Caco-2 (cell line): ENCODE data around the gene TUBAL3. TPM values are rescaled to one million over a fixed set of nuclear protein-coding genes. Genes with fewer than 3 reads are reported as not detected.

Experiments used
- Bru-seq: library from RNA; stranded (reverse); fragments of 400-500 nt; gene quantifications from one replicate; lab custom pipeline; 2021; lab: Mats Ljungman, UMichigan
- BruChase-seq, 2 experiments: library from RNA; stranded (reverse); fragments of 400-500 nt; gene quantifications; one replicate each; lab custom pipeline; 2021; lab: Mats Ljungman, UMichigan
- BruUV-seq: library from RNA; stranded (reverse); fragments of 400-500 nt; replicated peaks from 2 replicates; lab custom pipeline; 2021; lab: Mats Ljungman, UMichigan
- CTCF ChIA-PET: fragments of 300-600 bp; sonication (Branson Sonifier 250); formaldehyde crosslinking; loops from one replicate; lab custom pipeline; 2022; ENCODE audit warnings: antibody characterized with exemption; lab: Charles Lee
- POLR2A ChIA-PET: fragments of 300-600 bp; sonication (Branson Sonifier 250); formaldehyde crosslinking; loops from one replicate; lab custom pipeline; 2022; ENCODE audit warnings: antibody characterized with exemption; lab: Charles Lee
- DNase-seq, 2 experiments: peaks; one replicate each; pipeline versions ENCODE4 v3.0.0 to v3.0.0-alpha.2; 2020 to 2022
- H3K27me3 ChIP-seq: replicated peaks from 2 replicates; pipeline ENCODE4 v1.6.0; 2011; ENCODE audit warnings: low read length; ENCODE audit not compliant: control insufficient read depth, insufficient read depth
- H3K36me3 ChIP-seq: 2 replicates; pipeline ENCODE4 v1.5.1; 2011; ENCODE audit warnings: low read length; ENCODE audit not compliant: control insufficient read depth, insufficient read depth
- H3K4me1 ChIP-seq: fragments of 250-450 bp; sonication (Bioruptor Pico); 2 replicates; pipeline ENCODE4 v1.5.1; 2020; ENCODE audit warnings: mild to moderate bottlenecking
- H3K4me3 ChIP-seq: 2 replicates; pipeline ENCODE4 v1.5.1; 2011; ENCODE audit warnings: low read depth, mild to moderate bottlenecking, control low read depth, low read length
- H3K9me3 ChIP-seq: fragments of 250-450 bp; sonication (Bioruptor Pico); 2 replicates; pipeline ENCODE4 v1.5.1; 2020; ENCODE audit warnings: mild to moderate bottlenecking, moderate library complexity
- H3K27ac Mint-ChIP-seq: one replicate; pipeline ENCODE4 v1.8.0; 2022; ENCODE audit warnings: mixed read lengths; ENCODE audit not compliant: unreplicated experiment
- H3K27me3 Mint-ChIP-seq: one replicate; pipeline ENCODE4 v1.8.0; 2022; ENCODE audit warnings: mixed read lengths; ENCODE audit not compliant: insufficient read depth, unreplicated experiment
- H3K36me3 Mint-ChIP-seq: one replicate; pipeline ENCODE4 v1.8.0; 2022; ENCODE audit warnings: mild to moderate bottlenecking, mixed read lengths; ENCODE audit not compliant: insufficient read depth, unreplicated experiment
- H3K4me1 Mint-ChIP-seq: one replicate; pipeline ENCODE4 v1.8.0; 2022; ENCODE audit warnings: low read depth, mixed read lengths; ENCODE audit not compliant: unreplicated experiment
- H3K4me3 Mint-ChIP-seq: one replicate; pipeline ENCODE4 v1.8.0; 2022; ENCODE audit warnings: mild to moderate bottlenecking, moderate library complexity, mixed read lengths; ENCODE audit not compliant: unreplicated experiment
- H3K9me3 Mint-ChIP-seq: one replicate; pipeline ENCODE4 v1.8.0; 2022; ENCODE audit warnings: mixed read lengths; ENCODE audit not compliant: unreplicated experiment
- intact Hi-C: fragments of 100-400 bp; cut with micrococcal nuclease; formaldehyde crosslinking; loops from one replicate; pipeline ENCODE4 v1.10.0; 2022; ENCODE audit not compliant: unreplicated experiment
- long read RNA-seq: library from polyadenylated mRNA; stranded (forward); transcript quantifications from one replicate; pipeline ENCODE4 v2.0.0, GENCODE V29; 2022
- total RNA-seq: library from RNA; stranded (reverse); gene quantifications from 2 replicates; pipeline ENCODE4 v1.2.3, GENCODE V29; 2022
- TF ChIP-seq, protein P1 (sequence below), 2 experiments: fragments of 200-600 bp in 1 of 2; IDR thresholded peaks; 1 replicate in 1 of 2; 2 replicates in 1 of 2; pipeline versions ENCODE4 v1.5.1 to v1.8.0; 2011 to 2022; ENCODE audit warnings: antibody characterized with exemption in 1 of 2, control low read depth in 1 of 2, inconsistent platforms in 1 of 2, low read depth in 1 of 2, low read length in 1 of 2, mild to moderate bottlenecking in 1 of 2, moderate library complexity in 1 of 2; ENCODE audit not compliant: insufficient read depth in 1 of 2, severe bottlenecking in 1 of 2, unreplicated experiment in 1 of 2

TUBAL3 gene
- total RNA-seq = 0.39 TPM in 1 of 2 replicates, not detected in the other
- percentile 25 among the genes with signal in this experiment for Bru-seq, nascent RNA
- BruChase-seq, experiment 1, labeled RNA remaining after a 2-hour chase = percentile 20 among the genes with signal in this experiment
- percentile 18 among the genes with signal in this experiment for BruChase-seq, experiment 2, labeled RNA remaining after a 6-hour chase
- long read RNA-seq, partial matches to known transcripts = 7 of 17 reads
- long read RNA-seq, other reads (novel, unspliced or antisense) = 10 of 17 reads

DNA sequence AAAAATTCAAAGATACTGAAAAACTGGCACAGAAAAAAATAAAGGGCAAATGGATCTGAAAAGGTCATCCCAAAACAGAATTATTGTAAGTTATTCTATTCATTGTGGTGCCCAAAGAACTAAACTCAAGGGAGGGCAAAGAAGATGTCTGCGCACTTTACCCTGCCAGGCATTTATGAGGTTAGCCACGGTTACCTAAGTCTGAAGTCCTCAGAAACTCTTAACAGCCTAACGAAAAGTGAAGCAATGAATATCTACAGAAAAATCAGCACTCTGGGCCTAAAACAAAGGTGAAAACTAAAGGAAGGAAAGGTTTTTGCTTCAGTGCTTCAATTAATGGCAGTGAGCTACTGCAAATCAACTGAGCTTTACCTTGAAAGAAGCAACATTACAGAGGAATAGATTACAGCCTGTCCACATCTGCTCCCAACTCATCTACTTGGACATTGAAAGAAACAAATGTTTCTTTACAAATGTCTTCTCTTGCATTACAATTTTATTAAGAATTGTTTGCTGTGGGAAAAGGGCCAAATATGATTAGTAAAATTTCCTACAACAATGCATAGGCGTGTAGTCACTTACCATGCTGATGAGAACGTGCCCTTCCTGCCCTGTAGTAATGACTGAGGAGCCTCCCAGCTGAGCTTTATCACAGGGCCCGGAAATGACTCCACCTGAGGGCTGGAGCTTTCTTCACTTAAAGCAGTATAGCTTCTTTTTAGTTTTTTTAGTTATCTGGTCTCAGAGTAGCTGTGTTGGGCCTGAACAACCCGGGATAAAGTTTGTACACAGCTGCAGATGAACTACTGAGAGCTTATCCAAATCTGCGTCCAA, at the start of gene TUBAL3:
Gene TUBAL3, minus strand, starts transcription at position 621 of the 834 bp plus-strand sequence. Its CDS starts 36 bp downstream, at position 585.
- Histone ChIP-seq H3K27me3 (no peaks in the 10 kb centered on the region), H3K4me1 (0 out of 2 replicates have a peak, but pooled peaks cover 4% of the 10 kb centered on the region), H3K36me3 (no peaks in the 10 kb centered on the region), H3K9me3 (peaks cover 19% of the 10 kb centered on the region), H3K4me3 (no peak within 1 kb of the TSS)
- POLR2A ChIA-PET = no interaction called here
- H3K4me3 Mint-ChIP-seq = no peak within 1 kb of the TSS
- BruUV-seq = no TSS peak
- TF ChIP-seq, protein P1, sequence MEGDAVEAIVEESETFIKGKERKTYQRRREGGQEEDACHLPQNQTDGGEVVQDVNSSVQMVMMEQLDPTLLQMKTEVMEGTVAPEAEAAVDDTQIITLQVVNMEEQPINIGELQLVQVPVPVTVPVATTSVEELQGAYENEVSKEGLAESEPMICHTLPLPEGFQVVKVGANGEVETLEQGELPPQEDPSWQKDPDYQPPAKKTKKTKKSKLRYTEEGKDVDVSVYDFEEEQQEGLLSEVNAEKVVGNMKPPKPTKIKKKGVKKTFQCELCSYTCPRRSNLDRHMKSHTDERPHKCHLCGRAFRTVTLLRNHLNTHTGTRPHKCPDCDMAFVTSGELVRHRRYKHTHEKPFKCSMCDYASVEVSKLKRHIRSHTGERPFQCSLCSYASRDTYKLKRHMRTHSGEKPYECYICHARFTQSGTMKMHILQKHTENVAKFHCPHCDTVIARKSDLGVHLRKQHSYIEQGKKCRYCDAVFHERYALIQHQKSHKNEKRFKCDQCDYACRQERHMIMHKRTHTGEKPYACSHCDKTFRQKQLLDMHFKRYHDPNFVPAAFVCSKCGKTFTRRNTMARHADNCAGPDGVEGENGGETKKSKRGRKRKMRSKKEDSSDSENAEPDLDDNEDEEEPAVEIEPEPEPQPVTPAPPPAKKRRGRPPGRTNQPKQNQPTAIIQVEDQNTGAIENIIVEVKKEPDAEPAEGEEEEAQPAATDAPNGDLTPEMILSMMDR (IDR thresholded peaks at IDR 0.05; ENCODE audit: insufficient read depth in 1 of 2, low read depth in 1 of 2, low read length in 1 of 2, severe bottlenecking in 1 of 2, unreplicated experiment in 1 of 2) = no peak
- H3K27ac Mint-ChIP-seq = no peak within 1 kb of the TSS
- H3K36me3 Mint-ChIP-seq = no peaks in the 10 kb centered on the region
- peaks cover 20% of the 10 kb centered on the region for H3K9me3 Mint-ChIP-seq
- H3K4me1 Mint-ChIP-seq = no peaks in the 10 kb centered on the region
- intact Hi-C loops = no loop called here
- no peak for DNase-seq
- no peaks in the 10 kb centered on the region for H3K27me3 Mint-ChIP-seq
- CTCF ChIA-PET = no interaction called here

DNA sequence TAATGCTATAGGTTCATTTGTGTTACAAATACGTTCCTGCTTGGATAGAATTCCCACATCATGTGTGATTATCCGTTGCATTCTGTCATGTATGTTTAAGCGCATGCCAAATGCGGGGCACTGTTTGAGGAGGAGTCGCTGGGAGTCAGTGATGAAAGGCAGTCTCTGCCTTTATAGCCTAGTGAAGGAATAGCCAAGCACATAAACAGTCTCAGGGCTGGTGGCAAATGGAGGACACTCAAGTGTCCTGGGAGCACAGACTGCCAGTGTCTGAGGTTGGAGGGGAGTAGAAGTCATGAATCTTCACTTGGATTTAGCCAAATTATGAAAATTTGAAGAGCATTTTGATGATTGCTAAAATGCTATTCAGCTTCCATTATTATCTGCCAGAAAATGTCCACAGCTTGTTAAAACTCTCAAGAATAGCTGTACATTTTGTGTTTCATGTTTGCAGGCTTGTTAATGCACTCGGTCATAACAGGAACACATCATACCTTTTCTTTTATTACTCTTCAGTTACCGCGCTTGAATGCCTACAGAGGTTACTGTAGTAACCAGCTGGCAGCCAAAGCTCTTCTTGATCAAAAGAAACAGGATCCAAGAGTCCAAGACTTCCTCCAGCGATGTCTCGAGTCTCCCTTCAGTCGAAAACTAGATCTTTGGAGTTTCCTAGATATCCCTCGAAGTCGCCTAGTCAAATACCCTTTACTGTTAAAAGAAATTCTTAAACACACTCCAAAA, 49.3 kb upstream of the TUBAL3 start:
- no peaks in the 10 kb centered on the region for H3K27me3 ChIP-seq
- no peak for DNase-seq
- no peaks in the 10 kb centered on the region for H3K9me3 ChIP-seq
- POLR2A ChIA-PET = no interaction called here
- Mint-ChIP-seq H3K27ac (no peak overlapping the region), H3K4me3 (no peak overlapping the region), H3K9me3 (no peaks in the 10 kb centered on the region), H3K4me1 (peaks cover 18% of the 10 kb centered on the region), H3K27me3 (no peaks in the 10 kb centered on the region), H3K36me3 (peaks cover 82% of the 10 kb centered on the region)
- no peak overlapping the region for H3K4me3 ChIP-seq
- TF ChIP-seq, protein P1 (IDR thresholded peaks at IDR 0.05; ENCODE audit: insufficient read depth in 1 of 2, low read depth in 1 of 2, low read length in 1 of 2, severe bottlenecking in 1 of 2, unreplicated experiment in 1 of 2) = no peak
- BruUV-seq = no TSS peak
- intact Hi-C loops = no loop called here
- peaks cover 15% of the 10 kb centered on the region for H3K4me1 ChIP-seq
- H3K36me3 ChIP-seq = peaks cover 11% of the 10 kb centered on the region
- CTCF ChIA-PET = no interaction called here
